Activated T-helper 1 cell treated with anti-CD3 and anti-CD28 coated beads, Interleukin-12 subunit alpha, Interleukin-12 subunit beta, Interleukin-2, Interleukin-4 antibody, amounts not matched to agents 30 ng/mL and 10 ng/mL and 1 ng/mL, durations not matched to agents 14 hours and 24 hours and 36 hours (primary cell): ENCODE measurements around the gene TUBB3. TPM values are rescaled to one million over a fixed set of nuclear protein-coding genes. Genes with fewer than 3 reads are reported as not detected.
"Not testable (repeated sequence)": the region's sequence is repeated elsewhere in the genome, so short reads cannot be mapped to it uniquely, and the experiment has no call there.

Source experiments
- DNase-seq: peaks from one replicate; pipeline ENCODE4 v3.0.0; 2021; ENCODE audit warnings: low spot score
- H3K27ac Mint-ChIP-seq: one replicate; pipeline ENCODE4 v1.8.0; 2021; ENCODE audit warnings: mild to moderate bottlenecking, mixed read lengths
- H3K27me3 Mint-ChIP-seq: one replicate; pipeline ENCODE4 v1.8.0; 2022; ENCODE audit warnings: mild to moderate bottlenecking, moderate library complexity, mixed read lengths; ENCODE audit not compliant: insufficient read depth
- H3K36me3 Mint-ChIP-seq: one replicate; pipeline ENCODE4 v1.8.0; 2021; ENCODE audit warnings: low read depth, mixed read lengths
- H3K4me1 Mint-ChIP-seq: one replicate; pipeline ENCODE4 v1.8.0; 2021; ENCODE audit warnings: low read depth, mixed read lengths
- H3K4me3 Mint-ChIP-seq: one replicate; pipeline ENCODE4 v1.8.0; 2021; ENCODE audit warnings: mild to moderate bottlenecking, moderate library complexity, mixed read lengths
- H3K9me3 Mint-ChIP-seq: one replicate; pipeline ENCODE4 v1.8.0; 2021; ENCODE audit warnings: mixed read lengths
- intact Hi-C: fragments of 100-400 bp; cut with micrococcal nuclease; formaldehyde crosslinking; loops from one replicate; pipeline ENCODE4 v1.15.1; 2024
- total RNA-seq: library from RNA; stranded (reverse); gene quantifications from 2 replicates; pipeline ENCODE4 v1.2.3, GENCODE V29; 2022

TUBB3 gene
- total RNA-seq, result 2.0 and 2.6 TPM in 2 replicates

GRCh38 chr16:89922884-89923639 is at the start of gene TUBB3:
TUBB3 (plus strand) TSS chr16:89923342; CDS start chr16:89923402, 60 bp downstream.
- Mint-ChIP-seq H3K9me3 (no peaks in the 10 kb centered on the region), H3K36me3 (no peaks in the 10 kb centered on the region), H3K4me1 (peaks cover 7% of the 10 kb centered on the region), H3K4me3 (peak within 1 kb of the TSS; percentile 83), H3K27me3 (peaks cover 29% of the 10 kb centered on the region), H3K27ac (peak within 1 kb of the TSS; percentile 15)
- peak; percentile 69 for DNase-seq
- intact Hi-C loops, result loop anchor here (1.0 to 10.0 kb wide), 5 partner anchors 33 to 221 kb away; partner anchors contain the start of genes FANCA, SPATA2L, VPS9D1 and ZNF276

- Mint-ChIP-seq H3K27ac (peak overlapping the region; percentile 99), H3K4me3 (peak overlapping the region; percentile 90), H3K27me3 (peaks cover 2% of the 10 kb centered on the region), H3K9me3 (peaks cover 6% of the 10 kb centered on the region), H3K36me3 (peaks cover 23% of the 10 kb centered on the region), H3K4me1 (peaks cover 11% of the 10 kb centered on the region)
- intact Hi-C loops, result loop anchor here (1.0 to 10.0 kb wide), 10 partner anchors 10 to 627 kb away; partner anchors contain the start of genes FANCA, SPATA2L, SPG7 and SPIRE2
- peak; percentile 88 for DNase-seq
These were observed 49.0 kb upstream of the TUBB3 start for GRCh38 chr16:89873972-89874689.

GRCh38 chr16:89879123-89879522 is 44.0 kb upstream of the TUBB3 start:
- not testable (repeated sequence) for DNase-seq, H3K27me3 Mint-ChIP-seq, H3K27ac Mint-ChIP-seq, H3K4me3 Mint-ChIP-seq, H3K9me3 Mint-ChIP-seq
- peaks cover 39% of the 10 kb centered on the region for H3K36me3 Mint-ChIP-seq
- intact Hi-C loops, result loop anchor here (10.0 kb wide), 1 partner anchor 374 kb away; the partner anchor contains the start of gene SPG7
- H3K4me1 Mint-ChIP-seq, result peaks cover 16% of the 10 kb centered on the region

GRCh38 chr16:89880477-89881367 is 42.4 kb upstream of the TUBB3 start:
- Mint-ChIP-seq H3K36me3 (peaks cover 39% of the 10 kb centered on the region), H3K4me3 (no peak overlapping the region), H3K9me3 (no peaks in the 10 kb centered on the region), H3K27ac (no peak overlapping the region), H3K27me3 (no peaks in the 10 kb centered on the region), H3K4me1 (peaks cover 5% of the 10 kb centered on the region)
- intact Hi-C loops, result no loop called here
- no peak for DNase-seq

GRCh38 chr16:89881368-89881730 is 41.8 kb upstream of the TUBB3 start:
- intact Hi-C loops, result no loop called here
- Mint-ChIP-seq H3K36me3 (peaks cover 42% of the 10 kb centered on the region), H3K27ac (no peak overlapping the region), H3K9me3 (no peaks in the 10 kb centered on the region), H3K27me3 (no peaks in the 10 kb centered on the region), H3K4me3 (no peak overlapping the region), H3K4me1 (peaks cover 5% of the 10 kb centered on the region)
- no peak for DNase-seq

- Mint-ChIP-seq H3K4me3 (no peak overlapping the region), H3K4me1 (peaks cover 5% of the 10 kb centered on the region), H3K27me3 (no peaks in the 10 kb centered on the region), H3K27ac (no peak overlapping the region), H3K9me3 (no peaks in the 10 kb centered on the region), H3K36me3 (peaks cover 44% of the 10 kb centered on the region)
- intact Hi-C loops, result no loop called here
- DNase-seq, result no peak
These were observed 39.6 kb upstream of the TUBB3 start for GRCh38 chr16:89883346-89884040.

GRCh38 chr16:89884041-89884421 is 39.1 kb upstream of the TUBB3 start:
- H3K36me3 Mint-ChIP-seq, result peaks cover 42% of the 10 kb centered on the region
- intact Hi-C loops, result no loop called here
- H3K4me1 Mint-ChIP-seq, result peaks cover 5% of the 10 kb centered on the region
- H3K9me3 Mint-ChIP-seq, result no peaks in the 10 kb centered on the region
- no peak overlapping the region for H3K27ac Mint-ChIP-seq
- no peaks in the 10 kb centered on the region for H3K27me3 Mint-ChIP-seq
- DNase-seq, result no peak
- H3K4me3 Mint-ChIP-seq, result no peak overlapping the region

- no peak overlapping the region for H3K4me3 Mint-ChIP-seq
- H3K4me1 Mint-ChIP-seq, result peaks cover 8% of the 10 kb centered on the region
- no peaks in the 10 kb centered on the region for H3K9me3 Mint-ChIP-seq
- H3K27me3 Mint-ChIP-seq, result no peaks in the 10 kb centered on the region
- DNase-seq, result no peak
- H3K27ac Mint-ChIP-seq, result no peak overlapping the region
- peaks cover 47% of the 10 kb centered on the region for H3K36me3 Mint-ChIP-seq
- intact Hi-C loops, result no loop called here
These were observed 35.9 kb upstream of the TUBB3 start for GRCh38 chr16:89887243-89887642.

- DNase-seq, result no peak
- Mint-ChIP-seq H3K4me3 (no peak overlapping the region), H3K36me3 (peaks cover 35% of the 10 kb centered on the region), H3K27ac (no peak overlapping the region), H3K9me3 (no peaks in the 10 kb centered on the region), H3K27me3 (no peaks in the 10 kb centered on the region), H3K4me1 (peaks cover 8% of the 10 kb centered on the region)
- intact Hi-C loops, result loop anchor here (1.0 kb wide), 1 partner anchor 32 kb away; no protein-coding TSS in a partner anchor
These were observed 32.9 kb upstream of the TUBB3 start for GRCh38 chr16:89890200-89890599.

GRCh38 chr16:89890886-89891657 is 32.1 kb upstream of the TUBB3 start:
- peak overlapping the region; percentile 12 for H3K27ac Mint-ChIP-seq
- H3K27me3 Mint-ChIP-seq, result no peaks in the 10 kb centered on the region
- H3K4me3 Mint-ChIP-seq, result no peak overlapping the region
- no peak for DNase-seq
- H3K4me1 Mint-ChIP-seq, result peaks cover 8% of the 10 kb centered on the region
- intact Hi-C loops, result loop anchor here (1.0 kb wide), 1 partner anchor 31 kb away; no protein-coding TSS in a partner anchor
- H3K36me3 Mint-ChIP-seq, result peaks cover 35% of the 10 kb centered on the region
- H3K9me3 Mint-ChIP-seq, result no peaks in the 10 kb centered on the region

GRCh38 chr16:89892055-89892630 is 31.0 kb upstream of the TUBB3 start:
- intact Hi-C loops, result no loop called here
- H3K27me3 Mint-ChIP-seq, result no peaks in the 10 kb centered on the region
- no peak for DNase-seq
- H3K27ac Mint-ChIP-seq, result no peak overlapping the region
- H3K36me3 Mint-ChIP-seq, result peaks cover 32% of the 10 kb centered on the region
- H3K9me3 Mint-ChIP-seq, result no peaks in the 10 kb centered on the region
- H3K4me3 Mint-ChIP-seq, result no peak overlapping the region
- peaks cover 8% of the 10 kb centered on the region for H3K4me1 Mint-ChIP-seq
